Activated CD8-positive, alpha-beta memory T cell treated with anti-CD3 and anti-CD28 coated beads, Interleukin-2, amount 50 U/mL, for 4 hours (primary cell): ENCODE data around the gene RSPO3.

Source experiments
- DNase-seq: peaks from one replicate; pipeline ENCODE4 v3.0.0-alpha.2; 2020

The RSPO3 gene

DNA sequence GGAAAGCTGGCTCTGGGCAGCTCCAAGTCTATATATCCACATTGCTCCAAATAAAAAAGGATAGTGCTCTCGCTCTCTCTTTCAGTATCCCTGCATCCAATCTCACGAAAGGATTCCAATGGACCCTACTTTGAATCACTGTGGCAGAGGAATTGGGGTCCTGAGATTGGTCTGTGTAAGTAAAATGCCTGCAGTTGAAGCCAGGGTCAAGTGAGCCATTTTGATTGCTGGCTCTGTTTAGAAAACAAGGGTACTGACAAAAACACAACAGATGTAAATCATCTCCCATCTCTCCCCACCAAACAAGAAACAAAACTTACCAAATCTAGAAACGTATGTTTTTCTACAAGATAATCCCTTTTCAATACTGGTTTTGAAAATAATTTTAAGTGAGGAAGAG, 45.6 kb downstream of the RSPO3 start:
- no peak for DNase-seq

DNA sequence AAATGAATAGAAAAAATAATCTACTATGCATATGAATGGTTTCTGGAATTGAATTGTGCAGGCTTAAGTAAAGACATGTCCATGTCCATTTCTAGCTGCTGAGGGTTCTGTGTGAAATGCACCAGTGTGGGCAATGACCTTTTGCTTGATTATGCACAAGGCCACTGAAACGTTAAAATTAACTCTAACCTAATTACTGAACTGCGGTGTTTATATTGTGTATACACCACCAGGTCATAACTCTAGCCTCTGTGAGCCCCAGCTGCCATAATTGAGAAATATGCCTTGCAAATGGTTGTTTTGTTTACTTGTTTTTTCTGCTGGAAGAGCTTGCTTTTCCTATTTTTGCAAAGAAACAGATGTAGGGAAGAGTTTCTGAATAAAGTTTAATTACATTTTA, 46.1 kb downstream of the RSPO3 start:
- no peak for DNase-seq

DNA sequence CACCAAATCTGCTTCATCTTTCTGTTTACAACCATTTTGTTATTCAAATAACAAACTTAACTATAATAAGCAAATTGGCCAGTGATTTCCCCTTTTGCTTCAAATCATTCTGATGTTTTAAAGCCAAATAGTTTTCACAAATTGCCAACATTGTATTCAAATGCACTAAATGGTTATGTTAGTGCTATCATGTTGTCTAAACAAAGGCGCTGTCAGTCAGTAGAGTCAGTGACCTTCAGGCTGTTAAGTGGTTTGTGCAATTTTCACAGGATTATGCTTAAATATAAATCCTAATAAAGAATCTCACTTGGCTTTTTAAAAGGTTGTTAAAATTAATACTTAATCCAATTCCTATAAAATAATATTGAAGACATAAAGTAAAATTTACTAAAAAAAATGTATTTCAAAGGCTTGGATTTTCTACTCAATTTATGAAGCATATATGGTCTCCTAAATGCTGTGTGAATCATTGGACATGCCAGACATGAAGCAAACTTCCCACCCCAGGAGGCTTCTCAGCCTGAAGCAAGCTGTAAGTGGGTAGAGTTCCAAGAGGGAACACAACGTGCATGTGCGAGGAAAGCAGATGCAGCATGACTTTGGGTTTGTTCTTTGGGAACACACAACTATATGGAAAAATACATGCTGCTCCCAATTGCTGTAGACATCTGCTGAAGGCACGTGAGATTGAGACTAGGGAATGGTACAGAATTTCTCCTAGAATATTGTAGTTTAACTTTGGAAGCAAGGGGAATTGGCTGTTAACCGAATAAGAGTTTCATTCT, 54.9 kb downstream of the RSPO3 start:
- no peak for DNase-seq

DNA sequence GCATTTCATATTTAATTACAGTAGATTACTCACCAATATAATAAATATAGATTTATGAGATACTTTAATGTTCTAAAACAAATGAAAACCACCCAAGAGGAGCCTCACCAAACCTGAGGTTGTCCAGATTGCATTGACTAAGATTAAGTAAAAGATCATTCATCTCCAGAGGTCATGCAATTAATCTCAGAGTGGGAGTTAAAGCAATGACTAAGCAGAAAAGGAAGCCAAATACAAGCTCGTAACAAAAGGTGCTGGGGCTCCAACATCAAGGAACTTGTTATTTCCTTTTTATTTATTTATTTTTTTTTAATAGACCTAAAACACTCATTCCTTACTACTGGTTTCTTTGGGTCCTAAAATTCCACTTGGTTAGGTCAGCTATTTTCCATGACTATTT, 57.7 kb downstream of the RSPO3 start:
- no peak for DNase-seq

DNA sequence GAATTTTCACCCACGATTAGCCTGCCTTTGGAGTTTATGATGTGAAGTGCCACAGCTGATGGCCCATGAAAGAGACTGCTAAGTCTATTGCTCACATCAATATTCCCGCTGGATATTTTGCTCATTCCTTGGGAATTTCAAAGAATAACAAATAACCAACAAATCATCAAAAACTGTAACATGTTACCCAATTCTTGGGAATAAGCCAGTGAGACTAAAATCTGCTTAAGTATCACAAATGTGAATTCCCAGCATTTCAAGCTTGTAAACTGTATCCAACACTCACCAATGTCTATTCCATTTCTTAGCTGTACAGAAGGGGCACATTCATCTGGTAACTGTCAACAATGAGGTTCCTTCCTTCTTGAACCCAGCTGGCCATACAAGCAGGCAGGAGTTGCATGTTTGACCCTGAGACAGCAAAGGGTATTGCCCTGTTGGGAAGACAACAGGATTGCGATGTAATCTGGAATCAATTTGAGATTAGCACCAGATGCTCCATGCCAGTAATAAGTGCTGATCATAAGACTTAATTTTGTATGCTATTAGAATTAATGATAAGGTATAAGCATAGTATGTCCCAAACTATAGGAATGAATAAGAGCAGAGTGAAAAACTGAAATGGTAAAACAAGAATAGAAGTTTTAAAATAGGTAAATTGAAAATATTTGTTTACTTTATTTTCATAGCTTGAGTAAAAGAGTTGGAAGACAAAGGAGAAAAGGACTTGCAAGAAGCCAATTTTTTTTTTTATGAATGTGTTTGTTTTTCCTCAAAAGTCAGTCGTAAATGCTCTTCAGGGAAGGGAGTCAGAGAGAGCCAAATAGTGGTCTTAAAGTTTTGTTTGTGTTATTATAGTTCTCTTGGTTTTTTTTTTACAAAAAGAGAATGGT, 58.8 kb downstream of the RSPO3 start:
- no peak for DNase-seq

DNA sequence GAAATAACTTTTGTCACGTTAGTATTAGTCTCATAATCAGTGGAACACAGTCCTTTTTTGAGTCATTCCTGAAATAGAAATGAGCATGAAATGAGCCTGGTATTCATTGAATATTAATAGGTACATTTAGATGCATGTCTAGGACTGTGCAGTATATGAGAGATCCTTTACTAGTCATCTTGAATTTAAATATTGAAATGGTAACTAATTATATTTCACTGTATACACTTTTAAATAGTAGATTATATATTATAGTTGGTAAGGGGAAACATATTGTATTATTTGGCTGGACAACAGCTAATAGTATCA, 59.4 kb downstream of the RSPO3 start:
- no peak for DNase-seq

DNA sequence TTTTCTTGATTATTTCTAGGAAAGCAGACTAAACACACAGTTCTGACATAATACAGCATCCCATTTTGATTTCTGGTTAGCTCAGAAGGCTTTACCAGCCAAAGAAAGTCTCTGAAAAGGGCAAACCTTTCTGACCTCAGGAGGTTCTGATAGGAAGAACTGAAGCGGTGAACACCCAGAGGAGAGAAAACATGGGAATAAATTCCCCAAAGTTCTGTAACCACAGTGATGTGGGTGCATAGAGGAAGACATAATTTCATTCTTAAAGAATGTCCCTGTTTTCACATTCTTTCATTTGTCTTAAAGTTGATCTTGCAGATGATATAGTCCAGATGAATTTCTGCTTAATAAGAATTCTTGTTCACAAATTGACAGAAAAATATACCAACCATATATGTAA, 60.3 kb downstream of the RSPO3 start:
- DNase-seq: no peak

DNA sequence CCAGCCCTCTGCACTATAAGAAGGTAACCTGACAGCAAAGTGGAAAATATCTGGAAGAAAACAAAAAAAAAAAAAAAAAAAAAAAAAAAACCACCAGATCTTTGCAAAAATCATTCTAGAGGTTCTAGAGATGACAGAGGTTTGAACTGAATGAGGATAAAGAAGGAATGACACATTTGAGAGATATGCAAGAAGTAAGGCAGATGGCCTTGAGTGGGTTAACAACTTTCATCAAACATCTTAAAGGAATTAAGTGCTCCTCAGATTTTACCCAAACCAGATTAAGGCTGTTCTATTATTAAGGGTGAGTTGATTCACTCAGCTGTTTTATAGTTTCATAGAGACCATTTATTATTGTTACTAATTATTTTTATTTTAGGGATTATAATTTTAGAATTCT, 62.0 kb downstream of the RSPO3 start:
- no peak for DNase-seq

DNA sequence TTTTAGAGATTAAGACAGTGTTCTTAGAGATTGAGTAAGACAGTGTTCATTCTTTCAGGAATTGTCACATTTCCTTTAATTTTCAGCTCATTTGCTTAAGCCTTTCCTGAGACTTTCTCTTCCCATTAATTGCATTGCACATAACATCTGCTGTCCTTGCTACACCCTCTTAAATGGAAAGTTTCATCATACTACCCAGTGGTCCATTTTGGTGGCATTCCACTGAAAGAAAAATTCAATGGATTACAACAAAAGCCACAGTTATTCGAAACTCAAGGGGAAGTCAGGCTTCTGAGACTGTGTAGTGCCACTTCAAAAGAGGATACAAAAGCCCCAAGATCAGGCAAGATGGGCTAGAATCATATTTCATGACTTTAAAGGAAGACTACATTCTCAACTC, 64.0 kb downstream of the RSPO3 start:
- no peak for DNase-seq

DNA sequence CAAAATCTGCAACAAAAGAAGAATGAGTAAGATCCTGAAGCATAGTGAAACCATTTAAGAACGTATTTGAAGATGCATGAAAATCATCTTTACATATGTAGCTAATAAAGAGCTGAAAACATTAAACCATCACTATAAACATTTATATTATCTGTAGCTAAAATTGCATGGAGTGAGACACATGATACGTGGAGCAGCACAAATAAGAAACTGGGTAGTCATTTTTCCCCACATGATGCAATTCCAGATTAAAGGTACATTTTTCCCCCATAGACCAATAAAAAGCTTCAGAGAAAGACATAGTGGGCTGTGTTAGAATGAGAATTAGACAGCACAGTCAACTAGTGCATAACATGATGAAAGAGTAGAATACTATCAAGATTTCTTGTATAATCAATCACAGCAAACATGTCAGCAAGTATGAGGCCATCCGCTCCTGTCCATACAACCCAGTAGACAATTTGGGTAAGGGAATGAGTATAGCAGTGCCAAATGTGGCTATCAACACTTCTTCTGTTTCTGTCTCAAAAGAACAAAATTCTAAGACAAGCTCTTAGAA, 67.0 kb downstream of the RSPO3 start:
- DNase-seq: no peak

DNA sequence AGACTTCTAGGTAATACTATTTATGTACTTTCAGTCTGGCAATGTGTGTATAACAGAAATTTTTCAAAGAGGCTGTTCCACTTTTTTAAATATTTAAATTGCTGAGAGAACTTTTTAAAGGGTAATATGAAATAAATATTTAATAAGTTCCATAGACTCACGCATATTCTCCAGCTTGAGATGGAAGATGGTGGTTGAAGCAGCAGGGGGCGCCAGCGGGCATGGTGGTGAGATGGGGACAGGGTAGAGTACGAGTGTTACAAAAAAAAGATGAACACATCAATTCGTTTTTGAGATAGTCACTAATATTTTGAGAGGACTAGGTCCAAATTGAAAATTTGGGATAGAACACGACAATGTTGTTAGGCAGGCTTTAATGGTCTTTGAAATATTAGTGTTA, 68.4 kb downstream of the RSPO3 start:
- peak; percentile 51 for DNase-seq

DNA sequence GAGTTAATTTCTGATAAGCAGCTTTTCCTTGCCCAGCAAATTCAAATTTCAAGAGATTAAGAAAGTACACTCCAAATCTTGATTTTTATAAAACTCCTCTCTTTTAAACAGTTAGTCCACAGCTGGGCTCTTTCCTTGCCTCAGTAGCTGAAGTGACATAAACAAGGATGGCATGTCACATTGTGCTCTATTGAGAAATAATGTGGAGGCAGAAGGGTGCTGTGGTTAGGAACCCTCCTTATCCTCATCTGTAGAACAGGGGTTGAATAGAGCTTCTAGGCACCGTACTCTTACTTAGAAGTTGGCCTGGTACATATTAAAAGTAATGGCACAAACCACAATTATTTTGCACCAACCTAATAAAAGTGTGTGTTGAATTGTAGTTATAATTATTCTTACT, 70.3 kb downstream of the RSPO3 start:
- DNase-seq: no peak

DNA sequence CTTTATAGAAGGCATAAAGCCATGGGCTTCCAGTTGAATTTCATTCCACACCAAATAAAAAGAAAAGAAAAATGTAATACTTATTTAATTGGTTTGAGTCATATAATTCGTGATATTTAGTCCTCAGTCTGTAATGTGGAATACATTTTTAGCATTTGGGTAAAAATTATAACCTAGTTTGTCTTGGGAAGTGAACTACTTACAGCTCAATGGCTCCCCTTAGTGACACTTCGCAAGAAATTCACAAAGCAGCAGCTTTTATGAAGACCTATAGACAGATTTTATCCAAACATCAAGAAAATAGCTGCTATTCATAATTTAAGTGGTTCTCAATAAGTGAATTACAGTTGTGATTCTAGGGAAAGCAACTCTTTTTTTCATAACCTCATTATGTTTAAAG, 72.1 kb downstream of the RSPO3 start:
- no peak for DNase-seq

DNA sequence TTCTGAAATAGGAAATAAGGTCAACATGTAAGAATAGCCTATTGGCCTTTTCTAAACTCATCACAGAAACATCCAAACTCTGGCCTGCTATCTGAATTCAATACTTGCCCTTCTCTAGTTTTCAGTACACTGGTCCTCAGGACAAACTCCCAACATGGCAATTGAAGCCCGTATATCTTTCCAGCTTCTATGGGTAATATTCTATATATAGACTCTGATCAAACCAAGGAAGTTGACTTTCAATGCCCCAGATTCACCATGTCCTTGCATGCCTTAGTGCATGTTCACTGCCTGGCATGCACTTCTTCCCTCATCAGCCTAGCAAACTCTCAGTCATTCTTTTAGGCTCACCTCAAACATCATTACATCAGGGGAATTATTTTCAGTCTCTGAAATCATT, 73.2 kb downstream of the RSPO3 start:
- no peak for DNase-seq

DNA sequence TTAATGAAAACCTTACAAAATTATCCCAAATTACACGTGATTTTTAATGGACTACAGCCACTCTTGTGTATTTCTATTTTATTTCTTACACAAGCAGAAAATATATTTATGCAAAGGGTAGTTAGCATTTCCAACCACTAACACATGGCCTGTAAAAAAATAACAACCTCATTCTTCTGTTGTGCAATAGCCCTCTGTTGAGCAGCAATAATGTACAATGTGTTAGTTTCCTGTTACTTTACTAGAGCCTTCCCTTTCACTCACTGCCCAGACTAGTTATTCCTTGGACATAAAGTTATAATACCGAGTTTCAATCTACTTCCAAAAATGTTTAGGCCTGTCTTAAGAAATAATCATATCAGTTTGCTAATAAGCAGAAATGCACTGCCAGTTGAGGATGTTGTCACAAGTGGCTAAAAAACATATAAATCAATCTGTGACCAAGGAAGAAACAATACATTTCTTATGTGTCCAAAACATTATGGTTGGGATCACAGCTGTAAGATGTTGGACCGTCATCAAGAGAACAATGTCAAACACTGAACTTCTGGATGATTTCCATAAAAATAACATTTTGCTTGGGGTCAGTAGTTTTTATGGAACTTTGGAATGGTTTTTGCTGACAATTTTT, 74.6 kb downstream of the RSPO3 start:
- DNase-seq: no peak

DNA sequence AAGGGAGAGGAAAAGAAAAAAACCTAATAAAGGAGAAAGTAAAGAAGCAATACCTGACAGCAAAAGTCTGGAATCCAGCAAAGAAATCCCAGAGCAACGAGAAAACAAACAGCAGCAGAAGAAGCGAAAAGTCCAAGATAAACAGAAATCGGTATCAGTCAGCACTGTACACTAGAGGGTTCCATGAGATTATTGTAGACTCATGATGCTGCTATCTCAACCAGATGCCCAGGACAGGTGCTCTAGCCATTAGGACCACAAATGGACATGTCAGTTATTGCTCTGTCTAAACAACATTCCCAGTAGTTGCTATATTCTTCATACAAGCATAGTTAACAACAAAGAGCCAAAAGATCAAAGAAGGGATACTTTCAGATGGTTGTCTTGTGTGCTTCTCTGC, 77.4 kb downstream of the RSPO3 start:
- DNase-seq: no peak

DNA sequence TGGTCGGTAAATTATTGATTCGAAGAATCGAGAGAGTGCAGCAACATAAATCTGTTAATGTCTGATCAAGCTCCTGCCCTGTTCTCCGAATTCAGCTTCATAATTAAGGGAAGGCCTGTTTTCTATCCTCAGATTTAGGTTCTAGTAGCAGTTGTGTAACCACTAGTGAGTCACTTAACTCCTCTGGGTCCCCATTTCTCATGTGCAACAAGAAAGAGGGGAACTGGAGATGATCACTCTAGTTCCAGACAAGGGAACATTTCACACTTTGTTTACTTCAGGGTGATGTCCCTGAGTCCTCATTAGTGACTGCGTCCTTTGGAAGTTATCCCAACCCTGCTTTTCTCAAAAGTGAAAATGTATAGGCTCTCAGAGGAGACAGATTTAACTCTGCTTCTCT, 80.1 kb downstream of the RSPO3 start:
- no peak for DNase-seq

DNA sequence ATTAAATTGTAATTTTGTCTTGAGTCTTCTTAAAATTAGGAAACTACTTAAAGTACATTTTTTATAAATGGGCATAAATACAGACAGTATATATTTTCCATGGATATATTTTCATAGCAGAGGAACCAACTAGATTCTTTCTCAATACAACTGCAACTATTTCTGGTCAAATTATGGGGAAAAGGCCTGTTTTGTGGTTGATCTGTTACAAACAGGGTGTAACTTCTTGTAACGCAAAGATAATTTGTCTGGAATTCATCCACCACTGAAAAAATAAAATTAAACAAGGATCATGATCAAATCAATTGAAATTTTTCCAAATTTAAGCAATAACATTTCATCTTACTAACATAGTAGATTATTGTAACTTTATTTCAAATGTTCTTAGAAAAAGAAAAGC, 81.0 kb downstream of the RSPO3 start:
- no peak for DNase-seq

DNA sequence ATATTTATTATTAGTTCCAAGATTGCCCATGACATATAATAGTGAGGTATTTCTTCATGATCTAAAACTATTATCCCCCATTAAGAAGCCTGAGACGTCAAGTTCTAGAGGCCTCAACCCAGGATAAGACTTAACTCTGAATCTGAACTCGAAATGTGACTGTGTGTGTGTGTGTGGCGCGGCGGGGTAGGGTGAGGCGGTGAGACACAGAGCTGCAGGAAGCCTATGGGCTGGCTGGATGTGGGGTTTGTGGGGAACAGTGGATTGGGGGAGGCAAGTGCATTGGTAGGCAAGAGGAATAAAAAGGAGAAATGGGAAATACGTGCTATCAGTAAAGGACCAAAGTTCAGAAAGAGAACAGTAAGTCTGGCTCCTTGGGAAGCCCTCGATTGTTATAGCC, 81.6 kb downstream of the RSPO3 start:
- no peak for DNase-seq

DNA sequence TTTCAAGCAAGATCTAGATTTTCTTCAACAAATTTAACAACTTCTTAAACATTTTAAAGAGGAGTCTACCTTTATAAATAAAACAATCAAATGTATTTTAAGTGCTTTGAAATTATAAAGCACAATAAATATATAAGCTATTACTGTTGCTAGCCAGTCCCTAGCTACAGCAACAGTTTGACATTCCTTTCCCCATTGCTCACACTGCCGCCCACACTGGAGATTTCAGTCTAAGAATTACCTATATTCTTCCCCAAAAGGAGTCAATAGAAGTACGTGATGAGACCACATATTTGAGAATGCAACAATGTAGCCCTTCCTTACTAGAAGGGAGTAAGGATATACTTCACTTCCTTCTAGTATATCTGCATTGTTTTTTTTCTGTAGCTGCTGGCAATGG, 82.8 kb downstream of the RSPO3 start:
- no peak for DNase-seq

DNA sequence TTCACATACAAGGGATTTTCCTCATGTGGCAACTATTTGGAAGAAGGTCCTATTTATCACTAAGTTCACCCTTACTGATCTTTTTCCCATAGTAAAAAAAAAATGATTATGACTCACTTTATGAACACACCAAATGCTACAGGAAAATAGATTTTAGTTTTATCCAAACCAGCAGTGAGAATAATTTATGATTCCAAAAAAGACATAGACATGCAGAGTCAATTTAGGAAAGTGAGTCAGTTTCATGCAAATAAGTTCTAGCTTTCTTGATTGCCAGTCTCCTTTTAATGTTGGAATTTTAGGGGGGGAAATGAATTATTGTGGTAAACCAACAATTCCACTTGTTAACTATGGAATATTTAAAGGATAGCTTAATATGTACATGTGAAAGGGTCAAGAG, 84.2 kb downstream of the RSPO3 start:
- no peak for DNase-seq

DNA sequence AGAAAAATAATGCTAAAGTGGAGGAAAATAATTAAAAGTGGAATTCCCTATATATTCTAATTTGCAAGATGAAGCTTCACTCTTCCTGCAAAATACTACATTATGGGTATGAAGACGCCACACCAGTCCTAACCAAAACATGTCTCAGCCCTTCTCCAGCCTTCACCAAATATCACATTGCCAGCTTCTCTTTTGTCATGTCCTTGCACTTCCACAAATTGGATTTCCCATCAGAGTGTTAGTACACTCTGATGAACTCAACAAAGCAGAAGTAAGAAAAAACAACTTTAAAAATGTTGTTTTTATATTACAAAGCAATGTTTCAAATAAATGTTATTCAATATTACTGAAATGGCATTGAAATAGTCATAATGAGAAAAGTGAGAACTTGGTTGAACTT, 85.8 kb downstream of the RSPO3 start:
- DNase-seq: no peak

DNA sequence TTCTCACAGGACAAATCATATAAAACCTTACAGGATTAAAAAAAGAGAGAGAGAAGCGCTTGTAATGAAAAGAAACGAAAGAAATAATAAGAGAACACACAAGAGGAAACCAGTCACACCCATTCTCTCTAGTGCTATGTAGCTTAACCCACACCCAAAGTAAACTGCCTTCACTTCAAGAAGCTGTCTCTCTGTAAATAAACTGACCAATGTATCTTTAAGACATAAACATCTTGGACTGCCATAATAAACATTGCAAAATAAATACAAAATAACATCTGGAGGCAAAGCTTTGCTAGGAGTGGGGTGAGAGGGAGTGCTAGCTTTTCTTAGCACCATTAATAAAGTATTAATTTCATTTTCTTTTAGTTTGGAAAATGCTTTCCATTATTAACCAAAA, 86.6 kb downstream of the RSPO3 start:
- no peak for DNase-seq

DNA sequence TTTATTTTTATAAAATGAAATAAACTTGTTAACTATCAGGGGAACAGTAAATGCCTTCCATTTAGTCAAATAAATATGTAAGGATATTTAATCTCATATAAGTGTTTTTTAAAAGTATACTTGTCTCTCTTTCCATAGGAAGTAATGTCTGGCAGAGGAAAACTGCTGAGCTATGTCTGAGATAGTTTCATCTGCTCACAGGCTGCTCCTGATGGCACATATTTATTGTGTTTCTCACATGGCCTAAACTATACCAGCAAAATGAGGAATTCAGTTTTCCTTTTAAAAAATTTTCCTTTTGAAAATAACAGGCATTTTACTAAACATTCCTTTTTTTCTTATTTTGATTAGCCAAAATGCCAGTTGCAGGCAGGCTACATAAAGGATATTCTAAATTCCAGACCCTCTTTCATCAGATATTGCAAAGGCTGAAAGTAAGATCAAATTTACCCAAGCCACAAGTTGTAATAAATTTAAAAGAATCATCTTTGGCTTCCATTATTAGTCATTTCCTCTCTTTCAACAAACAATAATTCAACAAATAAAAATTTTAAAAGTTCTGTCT, 88.1 kb downstream of the RSPO3 start:
- DNase-seq: no peak
